Stimulated activated effector memory CD8-positive, alpha-beta T cell treated with anti-CD3 and anti-CD28 coated beads, Interleukin-12 subunit alpha, Interleukin-12 subunit beta, amount 100 ng/mL, for 72 hours (primary cell): ENCODE measurements around the gene TMEM185A.
"Not testable (repeated sequence)": the region's sequence is repeated elsewhere in the genome, so short reads cannot be mapped to it uniquely, and the experiment has no call there.

Experiments used
- ATAC-seq: fragments of 150-1000 bp; cut with Tn5 transposase; 2 replicates; pipeline ENCODE4 v1.10.0; 2021
- DNase-seq, 2 donors: peaks; one replicate each; pipeline ENCODE4 v3.0.0; 2021 to 2022; ENCODE audit warnings: low spot score in 2 of 2
- H3K27ac Mint-ChIP-seq: one replicate; pipeline ENCODE4 v1.8.0; 2022; ENCODE audit warnings: mild to moderate bottlenecking, mixed read lengths
- H3K36me3 Mint-ChIP-seq: one replicate; pipeline ENCODE4 v1.8.0; 2022; ENCODE audit warnings: mild to moderate bottlenecking, mixed read lengths
- H3K4me1 Mint-ChIP-seq: one replicate; pipeline ENCODE4 v1.8.0; 2022; ENCODE audit warnings: mixed read lengths
- H3K4me3 Mint-ChIP-seq: one replicate; pipeline ENCODE4 v1.8.0; 2022; ENCODE audit warnings: mild to moderate bottlenecking, mixed read lengths
- H3K9me3 Mint-ChIP-seq: one replicate; pipeline ENCODE4 v1.8.0; 2022; ENCODE audit warnings: mixed read lengths

TMEM185A gene

GRCh38 chrX:149631234-149632165 lies at the start of gene TMEM185A:
Gene TMEM185A (minus strand): TSS chrX:149631792. CDS start chrX:149631580, 212 bp downstream.
- peaks cover under 1% of the 10 kb centered on the region for H3K9me3 Mint-ChIP-seq
- H3K4me1 Mint-ChIP-seq = peaks cover 38% of the 10 kb centered on the region
- H3K4me3 Mint-ChIP-seq = peak within 1 kb of the TSS; percentile 87

GRCh38 chrX:149681182-149681581 lies 49.6 kb upstream of the TMEM185A start:
- ATAC-seq (no peak), DNase-seq (no peak)
- Mint-ChIP-seq H3K4me1 (no peaks in the 10 kb centered on the region), H3K4me3 (no peak overlapping the region), H3K36me3 (no peaks in the 10 kb centered on the region), H3K9me3 (no peaks in the 10 kb centered on the region), H3K27ac (no peak overlapping the region)

More at GRCh38 chrX:149631234-149632165, at the start of gene TMEM185A:
- peak; percentile 47 to 77 for DNase-seq
- Mint-ChIP-seq H3K27ac (peak within 1 kb of the TSS; percentile 90), H3K36me3 (peaks cover 12% of the 10 kb centered on the region)
- ATAC-seq = peak; percentile 91

GRCh38 chrX:149679164-149679678 lies 47.6 kb upstream of the TMEM185A start:
- not testable (repeated sequence) for H3K27ac Mint-ChIP-seq, H3K9me3 Mint-ChIP-seq, H3K36me3 Mint-ChIP-seq, DNase-seq, H3K4me1 Mint-ChIP-seq, ATAC-seq, H3K4me3 Mint-ChIP-seq

- not testable (repeated sequence) for DNase-seq, H3K4me1 Mint-ChIP-seq, H3K9me3 Mint-ChIP-seq, H3K27ac Mint-ChIP-seq, ATAC-seq, H3K4me3 Mint-ChIP-seq, H3K36me3 Mint-ChIP-seq
Measured at GRCh38 chrX:149675554-149675953, 44.0 kb upstream of the TMEM185A start.

- H3K27ac Mint-ChIP-seq, DNase-seq, H3K9me3 Mint-ChIP-seq, H3K4me3 Mint-ChIP-seq, ATAC-seq, H3K4me1 Mint-ChIP-seq, H3K36me3 Mint-ChIP-seq: not testable (repeated sequence)
Measured at GRCh38 chrX:149675088-149675487, 43.5 kb upstream of the TMEM185A start.

- not testable (repeated sequence) for H3K4me3 Mint-ChIP-seq, H3K9me3 Mint-ChIP-seq, ATAC-seq, DNase-seq, H3K36me3 Mint-ChIP-seq, H3K27ac Mint-ChIP-seq, H3K4me1 Mint-ChIP-seq
Measured at GRCh38 chrX:149660613-149661012, 29.0 kb upstream of the TMEM185A start.

GRCh38 chrX:149656260-149656884 lies 24.8 kb upstream of the TMEM185A start:
- not testable (repeated sequence) for H3K9me3 Mint-ChIP-seq, H3K4me1 Mint-ChIP-seq, DNase-seq, H3K36me3 Mint-ChIP-seq, H3K4me3 Mint-ChIP-seq, H3K27ac Mint-ChIP-seq
- ATAC-seq = peak; percentile 47

GRCh38 chrX:149652232-149652981 lies 20.8 kb upstream of the TMEM185A start:
- H3K4me1 Mint-ChIP-seq = no peaks in the 10 kb centered on the region
- ATAC-seq = no peak

GRCh38 chrX:149650162-149650561 lies 18.6 kb upstream of the TMEM185A start:
- Mint-ChIP-seq H3K4me1 (no peaks in the 10 kb centered on the region), H3K27ac (no peak overlapping the region), H3K36me3 (no peaks in the 10 kb centered on the region), H3K9me3 (no peaks in the 10 kb centered on the region), H3K4me3 (no peak overlapping the region)
- ATAC-seq (no peak), DNase-seq (no peak)

More at GRCh38 chrX:149652232-149652981, 20.8 kb upstream of the TMEM185A start:
- Mint-ChIP-seq H3K27ac (peak overlapping the region; percentile 7), H3K36me3 (no peaks in the 10 kb centered on the region), H3K9me3 (no peaks in the 10 kb centered on the region), H3K4me3 (no peak overlapping the region)
- DNase-seq = no peak

- Mint-ChIP-seq H3K4me3 (no peak overlapping the region), H3K9me3 (no peaks in the 10 kb centered on the region), H3K27ac (no peak overlapping the region), H3K4me1 (no peaks in the 10 kb centered on the region), H3K36me3 (no peaks in the 10 kb centered on the region)
- DNase-seq = no peak
- ATAC-seq = peak; percentile 58
Measured at GRCh38 chrX:149648932-149649331, 17.3 kb upstream of the TMEM185A start.

GRCh38 chrX:149647505-149647904 lies 15.9 kb upstream of the TMEM185A start:
- DNase-seq (no peak), ATAC-seq (no peak)
- Mint-ChIP-seq H3K9me3 (no peaks in the 10 kb centered on the region), H3K36me3 (no peaks in the 10 kb centered on the region), H3K4me1 (no peaks in the 10 kb centered on the region), H3K4me3 (no peak overlapping the region), H3K27ac (no peak overlapping the region)

- H3K36me3 Mint-ChIP-seq = no peaks in the 10 kb centered on the region
- H3K4me1 Mint-ChIP-seq = no peaks in the 10 kb centered on the region
- H3K27ac Mint-ChIP-seq = no peak overlapping the region
- no peak for ATAC-seq
- no peak overlapping the region for H3K4me3 Mint-ChIP-seq
- no peaks in the 10 kb centered on the region for H3K9me3 Mint-ChIP-seq
- no peak for DNase-seq
Measured at GRCh38 chrX:149643496-149643895, 11.9 kb upstream of the TMEM185A start.

- Mint-ChIP-seq H3K4me3 (no peak overlapping the region), H3K9me3 (no peaks in the 10 kb centered on the region), H3K27ac (no peak overlapping the region), H3K36me3 (no peaks in the 10 kb centered on the region), H3K4me1 (no peaks in the 10 kb centered on the region)
- DNase-seq (no peak), ATAC-seq (no peak)
Measured at GRCh38 chrX:149641835-149642234, 10.2 kb upstream of the TMEM185A start.

GRCh38 chrX:149641432-149641831 lies 9.8 kb upstream of the TMEM185A start:
- no peak overlapping the region for H3K27ac Mint-ChIP-seq
- DNase-seq (no peak), ATAC-seq (no peak)
- peaks cover 3% of the 10 kb centered on the region for H3K9me3 Mint-ChIP-seq
- no peaks in the 10 kb centered on the region for H3K36me3 Mint-ChIP-seq
- no peaks in the 10 kb centered on the region for H3K4me1 Mint-ChIP-seq
- no peak overlapping the region for H3K4me3 Mint-ChIP-seq

GRCh38 chrX:149639568-149639967 lies 8.0 kb upstream of the TMEM185A start:
- DNase-seq (no peak), ATAC-seq (no peak)
- H3K4me1 Mint-ChIP-seq = no peaks in the 10 kb centered on the region
- no peak overlapping the region for H3K4me3 Mint-ChIP-seq
- H3K27ac Mint-ChIP-seq = no peak overlapping the region
- peaks cover 3% of the 10 kb centered on the region for H3K9me3 Mint-ChIP-seq
- no peaks in the 10 kb centered on the region for H3K36me3 Mint-ChIP-seq
